ENCODE data around the gene HTR2A. TPM values are rescaled to one million over a fixed set of nuclear protein-coding genes. Genes with fewer than 3 reads are reported as not detected.

Gene HTR2A
- total and polyA plus RNA-seq, 3 donors from 2014 or later = 0.74 to 1.4 (median 1.0) TPM

DNA sequence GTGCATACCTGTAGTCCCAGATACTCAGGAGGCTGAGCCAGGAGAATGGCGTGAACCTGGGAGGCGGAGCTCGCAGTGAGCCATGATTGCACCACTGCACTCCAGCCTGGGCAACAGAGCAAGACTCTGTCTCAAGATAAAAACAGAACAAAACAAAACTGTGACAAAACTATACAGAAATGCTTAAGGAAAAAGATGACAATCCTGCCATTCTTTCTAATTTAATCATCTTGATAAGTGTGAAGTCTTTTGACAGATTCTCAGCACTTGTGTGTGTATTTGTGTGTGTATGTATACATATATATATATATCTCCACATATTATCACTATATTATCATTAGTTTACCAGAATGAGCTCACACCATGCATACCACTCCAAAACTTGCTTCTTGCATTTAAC, 12.3 kb downstream of the HTR2A start:
- no peaks in the 10 kb centered on the region for H3K36me3 ChIP-seq (ENCODE audit: low read depth, missing control alignments)
- H3K27ac ChIP-seq = no peak overlapping the region
- no peak overlapping the region for H3K4me3 ChIP-seq
- WGBS, 2 donors = 89 to 90% methylated on average over 3 of the region's 3 CpGs
- no peaks in the 10 kb centered on the region for H3K9me3 ChIP-seq
- no peak for DNase-seq
- no peaks in the 10 kb centered on the region for H3K4me1 ChIP-seq
- TF ChIP-seq POLR2A (IDR thresholded peaks at IDR 0.05) = no peak
- TF ChIP-seq, protein P1, sequence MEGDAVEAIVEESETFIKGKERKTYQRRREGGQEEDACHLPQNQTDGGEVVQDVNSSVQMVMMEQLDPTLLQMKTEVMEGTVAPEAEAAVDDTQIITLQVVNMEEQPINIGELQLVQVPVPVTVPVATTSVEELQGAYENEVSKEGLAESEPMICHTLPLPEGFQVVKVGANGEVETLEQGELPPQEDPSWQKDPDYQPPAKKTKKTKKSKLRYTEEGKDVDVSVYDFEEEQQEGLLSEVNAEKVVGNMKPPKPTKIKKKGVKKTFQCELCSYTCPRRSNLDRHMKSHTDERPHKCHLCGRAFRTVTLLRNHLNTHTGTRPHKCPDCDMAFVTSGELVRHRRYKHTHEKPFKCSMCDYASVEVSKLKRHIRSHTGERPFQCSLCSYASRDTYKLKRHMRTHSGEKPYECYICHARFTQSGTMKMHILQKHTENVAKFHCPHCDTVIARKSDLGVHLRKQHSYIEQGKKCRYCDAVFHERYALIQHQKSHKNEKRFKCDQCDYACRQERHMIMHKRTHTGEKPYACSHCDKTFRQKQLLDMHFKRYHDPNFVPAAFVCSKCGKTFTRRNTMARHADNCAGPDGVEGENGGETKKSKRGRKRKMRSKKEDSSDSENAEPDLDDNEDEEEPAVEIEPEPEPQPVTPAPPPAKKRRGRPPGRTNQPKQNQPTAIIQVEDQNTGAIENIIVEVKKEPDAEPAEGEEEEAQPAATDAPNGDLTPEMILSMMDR (IDR thresholded peaks at IDR 0.05) = no peak
- no peaks in the 10 kb centered on the region for H3K27me3 ChIP-seq
- intact Hi-C loops (cut with DNase I; ENCODE audit: low total_unique reads) = no loop called here

DNA sequence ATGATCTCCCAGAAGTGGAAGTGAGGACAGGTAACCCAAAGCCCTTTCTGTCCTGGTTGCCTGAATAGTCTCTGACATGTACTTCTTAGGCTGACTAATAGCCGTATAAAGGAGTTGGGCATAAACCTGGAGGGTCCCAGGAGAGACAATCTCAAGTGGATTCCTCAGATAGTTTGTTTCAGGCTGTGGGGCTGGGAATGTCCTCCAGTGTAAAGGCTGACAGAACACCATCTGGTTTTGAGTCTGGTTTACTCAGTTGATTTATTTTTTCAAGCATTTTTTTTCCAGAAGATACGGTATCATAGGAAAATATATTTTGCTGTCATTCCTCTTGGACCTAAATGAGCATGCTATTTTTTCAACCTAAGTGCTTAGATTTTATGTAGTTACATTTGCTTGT, 15.2 kb downstream of the HTR2A start:
- WGBS, 2 donors = 45 to 47% methylated on average over 2 of the region's 2 CpGs
- H3K27me3 ChIP-seq = no peaks in the 10 kb centered on the region
- intact Hi-C loops (cut with DNase I; ENCODE audit: low total_unique reads) = no loop called here
- H3K27ac ChIP-seq = no peak overlapping the region
- H3K36me3 ChIP-seq (ENCODE audit: low read depth, missing control alignments) = no peaks in the 10 kb centered on the region
- no peak for DNase-seq
- H3K4me3 ChIP-seq = no peak overlapping the region
- no peak for TF ChIP-seq POLR2A (IDR thresholded peaks at IDR 0.05)
- TF ChIP-seq, protein P1 (IDR thresholded peaks at IDR 0.05) = no peak
- H3K4me1 ChIP-seq = no peaks in the 10 kb centered on the region
- no peaks in the 10 kb centered on the region for H3K9me3 ChIP-seq

DNA sequence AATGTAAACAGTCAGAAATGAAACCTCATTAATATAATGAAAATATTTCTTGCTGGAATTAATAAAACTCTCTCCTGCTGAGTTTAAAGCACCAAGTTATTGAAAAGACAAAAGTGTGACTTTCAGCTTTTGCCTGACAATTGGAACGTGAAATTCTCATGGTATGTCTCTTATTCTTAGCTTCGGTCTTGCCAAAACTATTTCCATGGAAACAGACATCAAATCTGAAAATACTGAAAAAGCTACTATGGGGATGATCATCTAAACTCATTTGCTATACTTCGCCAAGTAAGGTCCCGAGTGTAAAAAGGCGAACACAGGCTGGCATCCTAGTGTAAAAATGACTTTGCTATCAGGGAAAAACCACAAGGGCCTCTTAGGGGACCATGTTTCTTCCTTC, 22.8 kb downstream of the HTR2A start:
- no peak overlapping the region for H3K27ac ChIP-seq
- intact Hi-C loops (cut with DNase I; ENCODE audit: low total_unique reads) = no loop called here
- WGBS, 2 donors = 64 to 69% methylated on average over 5 of the region's 5 CpGs
- no peaks in the 10 kb centered on the region for H3K27me3 ChIP-seq
- no peaks in the 10 kb centered on the region for H3K4me1 ChIP-seq
- no peaks in the 10 kb centered on the region for H3K36me3 ChIP-seq (ENCODE audit: low read depth, missing control alignments)
- H3K9me3 ChIP-seq = no peaks in the 10 kb centered on the region
- no peak for DNase-seq
- no peak overlapping the region for H3K4me3 ChIP-seq
- TF ChIP-seq, protein P1 (IDR thresholded peaks at IDR 0.05) = no peak
- no peak for TF ChIP-seq POLR2A (IDR thresholded peaks at IDR 0.05)

DNA sequence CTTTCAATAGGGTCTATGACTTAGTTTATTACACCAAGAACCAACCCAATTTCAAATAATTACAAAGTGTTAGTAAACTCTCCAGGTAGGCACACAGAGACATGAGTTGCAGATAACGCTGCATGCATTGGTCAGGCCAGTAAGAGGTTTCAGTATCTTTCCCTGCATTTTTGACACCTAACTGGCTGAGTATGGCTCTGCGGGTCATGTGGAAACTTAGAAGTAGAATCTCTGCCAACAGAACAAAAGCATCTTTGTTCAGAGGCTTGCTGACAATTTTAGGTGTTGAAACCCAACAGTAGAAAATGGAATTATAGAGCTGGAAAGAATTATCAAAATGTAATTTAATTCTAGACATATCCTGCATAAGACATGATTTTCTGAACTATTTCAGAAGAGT, 25.3 kb downstream of the HTR2A start:
- no peak for DNase-seq
- H3K27me3 ChIP-seq = no peaks in the 10 kb centered on the region
- H3K9me3 ChIP-seq = no peaks in the 10 kb centered on the region
- no peak overlapping the region for H3K4me3 ChIP-seq
- WGBS, 2 donors = 77 to 79% methylated on average over 2 of the region's 2 CpGs
- H3K4me1 ChIP-seq = no peaks in the 10 kb centered on the region
- no peak overlapping the region for H3K27ac ChIP-seq
- TF ChIP-seq, protein P1 (IDR thresholded peaks at IDR 0.05) = no peak
- TF ChIP-seq POLR2A (IDR thresholded peaks at IDR 0.05) = no peak
- H3K36me3 ChIP-seq (ENCODE audit: low read depth, missing control alignments) = no peaks in the 10 kb centered on the region
- intact Hi-C loops (cut with DNase I; ENCODE audit: low total_unique reads) = no loop called here

DNA sequence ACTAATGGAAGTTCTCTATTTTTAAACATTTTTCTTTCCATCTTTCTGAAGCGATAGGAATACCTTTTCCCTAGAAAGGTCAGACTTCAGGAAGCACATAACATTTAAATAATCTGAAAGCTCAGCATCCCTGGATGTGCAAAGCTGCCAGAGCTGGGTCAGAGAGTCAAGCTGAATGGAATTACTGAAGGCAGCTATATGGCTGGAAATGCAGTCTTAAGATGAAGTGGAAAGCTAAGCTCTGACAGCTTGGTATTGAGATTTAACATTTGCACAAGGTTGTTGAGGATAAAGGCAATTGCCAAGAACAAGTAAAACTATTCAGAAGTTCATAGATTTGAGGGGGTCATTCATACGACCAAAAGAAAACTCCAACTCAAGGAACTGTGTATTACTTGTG, 28.8 kb downstream of the HTR2A start:
- Histone ChIP-seq H3K4me1 (no peaks in the 10 kb centered on the region), H3K27me3 (no peaks in the 10 kb centered on the region), H3K4me3 (no peak overlapping the region), H3K27ac (no peak overlapping the region), H3K36me3 (ENCODE audit: low read depth, missing control alignments) (no peaks in the 10 kb centered on the region), H3K9me3 (no peaks in the 10 kb centered on the region)
- 75 to 78% methylated on average over 2 of the region's 2 CpGs for WGBS, 2 donors
- intact Hi-C loops (cut with DNase I; ENCODE audit: low total_unique reads) = no loop called here
- no peak for DNase-seq
- TF ChIP-seq POLR2A (IDR thresholded peaks at IDR 0.05) = no peak
- TF ChIP-seq, protein P1 (IDR thresholded peaks at IDR 0.05) = no peak

Data from testis (tissue), 3 donors.